SU-DHL-6 (cell line): Measurements from ENCODE around the gene PSMB5.
"Not testable (repeated sequence)": the region's sequence is repeated elsewhere in the genome, so short reads cannot be mapped to it uniquely, and the experiment has no call there.

Source experiments
- H2AFZ ChIP-seq: fragments of 200-600 bp; sonication (generic); 2 replicates; pipeline ENCODE4 v1.6.1; 2014; ENCODE audit warnings: low read depth, mild to moderate bottlenecking, moderate library complexity, mixed read lengths, antibody characterized with exemption, low read length; ENCODE audit not compliant: severe bottlenecking
- H3F3A ChIP-seq: fragments of 200-600 bp; shearing (Covaris generic); 2 replicates; pipeline ENCODE4 v1.6.0; 2016; ENCODE audit warnings: antibody characterized with exemption, mild to moderate bottlenecking; ENCODE audit not compliant: insufficient read depth
- H3K27ac ChIP-seq: fragments of 200-600 bp; sonication (generic); 2 replicates; pipeline ENCODE4 v1.5.1; 2016; ENCODE audit warnings: low read depth, mild to moderate bottlenecking, low read length, moderate library complexity, mixed read lengths
- H3K27me3 ChIP-seq: fragments of 200-600 bp; sonication (generic), shearing (Covaris generic); 2 replicates; pipeline ENCODE4 v1.6.0; 2014; ENCODE audit warnings: mild to moderate bottlenecking, low read length
- H3K36me3 ChIP-seq: fragments of 200-600 bp; sonication (generic); 2 replicates; pipeline ENCODE4 v1.6.1; 2014; ENCODE audit warnings: mild to moderate bottlenecking, low read length, mixed read lengths
- H3K4me2 ChIP-seq: fragments of 300-600, 200-600 bp; shearing (Covaris generic), sonication (generic); 2 replicates; pipeline ENCODE4 v1.6.0; 2014; ENCODE audit warnings: low read length, low read depth, mild to moderate bottlenecking; ENCODE audit not compliant: poor library complexity, severe bottlenecking
- H3K4me3 ChIP-seq: fragments of 200-600 bp; sonication (generic); 2 replicates; pipeline ENCODE4 v1.5.1; 2014; ENCODE audit warnings: antibody characterized with exemption, low read length, mild to moderate bottlenecking, mixed read lengths; ENCODE audit not compliant: insufficient read depth, poor library complexity, severe bottlenecking
- H3K79me2 ChIP-seq: fragments of 200-600 bp; sonication (generic); 2 replicates; pipeline ENCODE4 v1.6.1; 2014; ENCODE audit warnings: mild to moderate bottlenecking, low read length, moderate library complexity; ENCODE audit not compliant: insufficient read depth
- H3K9ac ChIP-seq: fragments of 200-600 bp; sonication (generic); 2 replicates; pipeline ENCODE4 v1.7.0; 2014; ENCODE audit warnings: mild to moderate bottlenecking, low read length
- H3K9me2 ChIP-seq: fragments of 200-600 bp; sonication (generic); replicated peaks from 2 replicates; pipeline ENCODE4 v1.6.1; 2014; ENCODE audit warnings: low read length; ENCODE audit not compliant: insufficient read depth
- H3K9me3 ChIP-seq: fragments of 200-600 bp; sonication (generic); 2 replicates; pipeline ENCODE4 v1.6.1; 2014; ENCODE audit warnings: low read length, mixed read lengths; ENCODE audit not compliant: insufficient read depth
- H4K20me1 ChIP-seq: fragments of 200-600 bp; sonication (generic); 2 replicates; pipeline ENCODE4 v1.6.1; 2014; ENCODE audit warnings: low read depth, mild to moderate bottlenecking, antibody characterized with exemption, low read length, moderate library complexity, mixed read lengths
- CTCF ChIP-seq: fragments of 200-600 bp; sonication (generic); IDR thresholded peaks from one replicate; pipeline ENCODE4 v1.5.1; 2017; ENCODE audit warnings: antibody characterized with exemption, mild to moderate bottlenecking, low read length, moderate library complexity; ENCODE audit not compliant: insufficient read depth, poor library complexity, severe bottlenecking
- EZH2phosphoT487 ChIP-seq: fragments of 200-600 bp; sonication (generic), shearing (Covaris generic); conservative IDR thresholded peaks from 2 replicates; pipeline ENCODE4 v1.6.1; 2018; ENCODE audit warnings: mild to moderate bottlenecking, antibody characterized with exemption, low read length, moderate library complexity, mixed read lengths

The PSMB5 gene

GRCh38 chr14:23018107-23018506 lies 16.6 kb downstream of the PSMB5 start:
- Histone ChIP-seq H3K27ac (no peak overlapping the region), H3K27me3 (no peaks in the 10 kb centered on the region), H3F3A (peaks cover 4% of the 10 kb centered on the region; the same call in 1 of the 2 replicates), H3K9me3 (no peaks in the 10 kb centered on the region), H3K36me3 (no peaks in the 10 kb centered on the region), H3K9me2 (no peaks in the 10 kb centered on the region), H3K4me2 (no peak overlapping the region), H2AFZ (no peak overlapping the region), H3K79me2 (no peaks in the 10 kb centered on the region), H3K4me3 (no peak overlapping the region), H3K9ac (no peak overlapping the region), H4K20me1 (no peaks in the 10 kb centered on the region)
- no peak for TF ChIP-seq EZH2phosphoT487
- no peak for TF ChIP-seq CTCF

GRCh38 chr14:23017091-23017490 lies 17.6 kb downstream of the PSMB5 start:
- Histone ChIP-seq H3K27me3 (no peaks in the 10 kb centered on the region), H3F3A (peaks cover 4% of the 10 kb centered on the region; the same call in 1 of the 2 replicates), H3K9me2 (no peaks in the 10 kb centered on the region), H3K36me3 (no peaks in the 10 kb centered on the region), H4K20me1 (no peaks in the 10 kb centered on the region), H3K79me2 (no peaks in the 10 kb centered on the region), H3K27ac (no peak overlapping the region), H3K4me2 (no peak overlapping the region), H3K4me3 (no peak overlapping the region), H3K9ac (no peak overlapping the region), H2AFZ (no peak overlapping the region), H3K9me3 (no peaks in the 10 kb centered on the region)
- TF ChIP-seq CTCF (no peak), EZH2phosphoT487 (no peak)

GRCh38 chr14:23015618-23016017 lies 19.1 kb downstream of the PSMB5 start:
- TF ChIP-seq EZH2phosphoT487, result no peak
- no peak for TF ChIP-seq CTCF
- Histone ChIP-seq H3K9me2 (no peaks in the 10 kb centered on the region), H3K4me3 (no peak overlapping the region), H3K9ac (no peak overlapping the region), H3K4me2 (no peak overlapping the region), H2AFZ (no peak overlapping the region), H3K27me3 (no peaks in the 10 kb centered on the region), H4K20me1 (no peaks in the 10 kb centered on the region), H3K9me3 (no peaks in the 10 kb centered on the region), H3K27ac (no peak overlapping the region), H3K36me3 (no peaks in the 10 kb centered on the region), H3K79me2 (no peaks in the 10 kb centered on the region), H3F3A (peaks cover 3% of the 10 kb centered on the region; the same call in 1 of the 2 replicates)

GRCh38 chr14:23013749-23014054 lies 21.0 kb downstream of the PSMB5 start:
- H3F3A ChIP-seq, result peaks cover 22% of the 10 kb centered on the region
- H3K36me3 ChIP-seq, H3K27ac ChIP-seq, H3K9me3 ChIP-seq, H3K4me3 ChIP-seq, H3K9me2 ChIP-seq, H3K4me2 ChIP-seq, H3K27me3 ChIP-seq, H2AFZ ChIP-seq, H4K20me1 ChIP-seq, H3K79me2 ChIP-seq, H3K9ac ChIP-seq: not testable (repeated sequence)
